ENCODE results near the gene TTYH3.

The TTYH3 gene

DNA sequence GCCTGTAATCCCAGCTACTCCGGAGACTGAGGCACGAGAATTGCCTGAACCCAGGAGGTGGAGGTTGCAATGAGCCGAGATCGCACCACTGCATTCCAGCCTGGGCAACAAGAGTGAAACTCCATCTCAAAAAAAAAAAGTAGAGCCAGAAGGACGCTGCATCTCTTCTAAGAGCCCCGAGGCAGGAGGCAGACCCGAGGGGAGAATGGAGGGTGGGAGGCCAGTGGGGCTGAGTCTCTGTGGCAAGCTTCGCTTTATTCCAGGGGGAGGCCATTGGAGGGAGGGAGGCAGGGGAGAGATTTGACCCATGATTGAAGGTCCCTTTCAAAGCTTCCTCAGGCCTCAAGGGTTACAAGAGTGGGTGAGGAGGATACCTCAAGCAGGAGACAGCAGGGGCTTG, 18.7 kb downstream of the TTYH3 start:
- Histone ChIP-seq H2AFZ (no peak overlapping the region), H3K27ac (no peak overlapping the region), H3K4me1 (no peaks in the 10 kb centered on the region), H3K9ac (no peak overlapping the region), H3K36me3 (ENCODE audit: control insufficient read depth, insufficient read depth, low read length) (no peaks in the 10 kb centered on the region), H3K27me3 (ENCODE audit: control insufficient read depth, insufficient read depth, low read length) (no peaks in the 10 kb centered on the region), H3K4me2 (ENCODE audit: low read length) (no peak overlapping the region), H3K79me2 (no peaks in the 10 kb centered on the region), H3K9me3 (ENCODE audit: control insufficient read depth, low read length) (no peaks in the 10 kb centered on the region), H3K4me3 (ENCODE audit: low read depth, low read length) (no peak overlapping the region)
- no peak for TF ChIP-seq CTCF (IDR thresholded peaks at IDR 0.05)

- no peaks in the 10 kb centered on the region for H3K9me3 ChIP-seq (ENCODE audit: control insufficient read depth, low read length)
- H2AFZ ChIP-seq = no peak overlapping the region
- no peak overlapping the region for H3K27ac ChIP-seq
- H3K9ac ChIP-seq = no peak overlapping the region
- H3K36me3 ChIP-seq (ENCODE audit: control insufficient read depth, insufficient read depth, low read length) = no peaks in the 10 kb centered on the region
- H3K4me2 ChIP-seq (ENCODE audit: low read length) = no peak overlapping the region
- H3K4me3 ChIP-seq (ENCODE audit: low read depth, low read length) = no peak overlapping the region
- no peaks in the 10 kb centered on the region for H3K79me2 ChIP-seq
- H3K27me3 ChIP-seq (ENCODE audit: control insufficient read depth, insufficient read depth, low read length) = no peaks in the 10 kb centered on the region
- TF ChIP-seq CTCF (IDR thresholded peaks at IDR 0.05) = no peak
- no peaks in the 10 kb centered on the region for H3K4me1 ChIP-seq
Observed at GRCh38 chr7:2651336-2651735, 19.6 kb downstream of the TTYH3 start.

DNA sequence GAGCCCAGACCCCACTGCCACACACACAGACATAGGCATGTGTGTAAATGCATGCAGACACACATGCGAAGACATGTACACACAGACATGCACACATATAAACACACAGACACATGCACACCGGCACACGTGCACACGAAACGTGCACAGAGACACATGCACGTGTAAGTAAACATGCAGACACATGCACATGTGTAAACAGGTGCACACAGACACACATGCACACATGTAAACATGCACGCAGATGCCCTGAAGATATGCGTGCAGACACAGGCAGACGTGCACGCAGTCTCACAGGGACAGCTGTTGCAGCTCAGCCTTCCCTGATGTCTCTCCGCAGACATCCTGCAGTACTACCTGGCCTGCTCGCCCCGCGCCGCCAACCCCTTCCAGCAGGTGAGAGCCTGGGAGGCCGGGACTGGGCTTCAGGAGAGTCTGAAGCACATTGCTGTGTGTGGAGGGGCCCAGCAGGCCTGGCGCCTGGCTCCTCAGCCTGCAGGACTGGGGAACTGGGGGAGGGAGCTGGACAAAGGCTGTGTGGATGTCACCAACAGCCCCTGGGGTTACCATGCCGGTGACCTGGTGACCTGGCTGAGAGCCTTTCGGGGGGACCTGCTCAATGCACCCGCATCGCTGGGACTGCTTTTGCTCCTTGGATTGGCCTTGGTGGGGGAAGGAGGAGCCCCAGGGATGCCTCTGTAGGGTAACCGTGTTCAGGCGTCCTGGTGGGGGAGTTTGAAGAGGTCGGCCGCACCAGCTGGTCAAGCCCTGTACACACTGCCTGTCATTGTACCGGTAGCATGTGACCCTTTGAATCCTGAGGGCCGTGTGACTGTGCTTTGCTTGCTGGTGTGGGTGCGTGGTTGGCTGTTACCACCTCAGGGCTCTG, 20.3 kb downstream of the TTYH3 start:
- H3K79me2 ChIP-seq = no peaks in the 10 kb centered on the region
- H3K36me3 ChIP-seq (ENCODE audit: control insufficient read depth, insufficient read depth, low read length) = no peaks in the 10 kb centered on the region
- no peaks in the 10 kb centered on the region for H3K27me3 ChIP-seq (ENCODE audit: control insufficient read depth, insufficient read depth, low read length)
- TF ChIP-seq CTCF (IDR thresholded peaks at IDR 0.05) = no peak
- no peak overlapping the region for H3K27ac ChIP-seq
- H3K4me1 ChIP-seq = no peaks in the 10 kb centered on the region
- H3K4me3 ChIP-seq (ENCODE audit: low read depth, low read length) = no peak overlapping the region
- no peak overlapping the region for H3K4me2 ChIP-seq (ENCODE audit: low read length)
- no peak overlapping the region for H3K9ac ChIP-seq
- no peaks in the 10 kb centered on the region for H3K9me3 ChIP-seq (ENCODE audit: control insufficient read depth, low read length)
- H2AFZ ChIP-seq = no peak overlapping the region

- H2AFZ ChIP-seq = no peak overlapping the region
- no peaks in the 10 kb centered on the region for H3K4me1 ChIP-seq
- TF ChIP-seq CTCF (IDR thresholded peaks at IDR 0.05) = no peak
- no peak overlapping the region for H3K4me2 ChIP-seq (ENCODE audit: low read length)
- H3K9ac ChIP-seq = no peak overlapping the region
- no peaks in the 10 kb centered on the region for H3K9me3 ChIP-seq (ENCODE audit: control insufficient read depth, low read length)
- no peak overlapping the region for H3K27ac ChIP-seq
- no peak overlapping the region for H3K4me3 ChIP-seq (ENCODE audit: low read depth, low read length)
- no peaks in the 10 kb centered on the region for H3K27me3 ChIP-seq (ENCODE audit: control insufficient read depth, insufficient read depth, low read length)
- H3K36me3 ChIP-seq (ENCODE audit: control insufficient read depth, insufficient read depth, low read length) = no peaks in the 10 kb centered on the region
- no peaks in the 10 kb centered on the region for H3K79me2 ChIP-seq
Observed at GRCh38 chr7:2652736-2653060, 20.9 kb downstream of the TTYH3 start.

DNA sequence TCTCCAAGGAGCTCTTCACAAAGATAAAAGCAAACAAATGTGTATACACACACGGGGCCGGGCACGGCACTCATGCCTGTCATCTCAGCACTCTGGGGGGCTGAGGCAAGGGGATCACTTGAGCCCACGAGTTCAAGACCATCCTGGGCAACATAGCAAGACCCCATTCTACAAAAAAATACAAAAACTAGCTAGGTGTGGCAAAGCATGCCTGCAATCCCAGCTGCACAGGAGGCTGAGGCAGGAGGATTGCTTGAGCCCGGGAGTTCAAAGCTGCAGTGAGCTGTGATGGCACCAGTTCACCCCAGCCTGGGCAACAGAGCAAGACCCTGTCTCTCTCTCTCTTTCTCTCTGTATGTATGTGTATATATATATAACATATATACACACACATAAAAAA, 22.3 kb downstream of the TTYH3 start:
- H3K4me1 ChIP-seq = no peaks in the 10 kb centered on the region
- H3K4me2 ChIP-seq (ENCODE audit: low read length) = no peak overlapping the region
- no peak overlapping the region for H3K4me3 ChIP-seq (ENCODE audit: low read depth, low read length)
- H3K27me3 ChIP-seq (ENCODE audit: control insufficient read depth, insufficient read depth, low read length) = no peaks in the 10 kb centered on the region
- H3K36me3 ChIP-seq (ENCODE audit: control insufficient read depth, insufficient read depth, low read length) = no peaks in the 10 kb centered on the region
- no peak overlapping the region for H2AFZ ChIP-seq
- no peak for TF ChIP-seq CTCF (IDR thresholded peaks at IDR 0.05)
- H3K9me3 ChIP-seq (ENCODE audit: control insufficient read depth, low read length) = no peaks in the 10 kb centered on the region
- no peaks in the 10 kb centered on the region for H3K79me2 ChIP-seq
- H3K9ac ChIP-seq = no peak overlapping the region
- H3K27ac ChIP-seq = no peak overlapping the region
